Activated CD8-positive, alpha-beta memory T cell treated with anti-CD3 and anti-CD28 coated beads, Interleukin-2, amount 10 ng/mL, durations not matched to agents 7 days and 5 days (primary cell): ENCODE data around the gene GPRC6A. TPM values are rescaled to one million over a fixed set of nuclear protein-coding genes. Genes with fewer than 3 reads are reported as not detected.
"Not testable (repeated sequence)": the region's sequence is repeated elsewhere in the genome, so short reads cannot be mapped to it uniquely, and the experiment has no call there.

Experiments
- ATAC-seq: fragments of 150-1000 bp; cut with Tn5 transposase; one replicate; pipeline ENCODE4 v1.10.0; 2021; ENCODE audit warnings: moderate library complexity
- CTCF ChIA-PET: fragments of 350-600 bp; sonication (Branson Sonifier 250); formaldehyde crosslinking; loops from one replicate; lab custom pipeline; 2021; ENCODE audit warnings: antibody characterized with exemption; lab: Charles Lee
- DNase-seq: peaks from one replicate; pipeline ENCODE4 v3.0.0-alpha.2; 2020
- H3K27ac Mint-ChIP-seq: one replicate; pipeline ENCODE4 v1.8.0; 2021; ENCODE audit warnings: mild to moderate bottlenecking, mixed read lengths
- H3K27me3 Mint-ChIP-seq: one replicate; pipeline ENCODE4 v1.8.0; 2021; ENCODE audit warnings: mixed read lengths
- H3K36me3 Mint-ChIP-seq: one replicate; pipeline ENCODE4 v1.8.0; 2021; ENCODE audit warnings: mild to moderate bottlenecking, mixed read lengths
- H3K4me1 Mint-ChIP-seq: one replicate; pipeline ENCODE4 v1.8.0; 2021; ENCODE audit warnings: mixed read lengths
- H3K4me3 Mint-ChIP-seq: one replicate; pipeline ENCODE4 v1.8.0; 2021; ENCODE audit warnings: mild to moderate bottlenecking, moderate library complexity, mixed read lengths
- H3K9me3 Mint-ChIP-seq: one replicate; pipeline ENCODE4 v1.8.0; 2022; ENCODE audit warnings: low read depth, mixed read lengths
- total RNA-seq, 2 experiments: library from RNA; stranded (reverse); gene quantifications; one replicate each; pipeline ENCODE4 v1.2.3, GENCODE V29; 2021

GPRC6A gene
- total RNA-seq, 2 experiments from 2014 or later = not detected

GRCh38 chr6:116827561-116828240 is 1.2 kb downstream of the GPRC6A start:
- CTCF ChIA-PET = no interaction called here
- Mint-ChIP-seq H3K36me3 (no peaks in the 10 kb centered on the region), H3K27me3 (no peaks in the 10 kb centered on the region), H3K27ac (no peak overlapping the region), H3K4me3 (no peak overlapping the region), H3K9me3 (no peaks in the 10 kb centered on the region), H3K4me1 (no peaks in the 10 kb centered on the region)
- ATAC-seq (no peak), DNase-seq (no peak)

- H3K36me3 Mint-ChIP-seq, H3K4me1 Mint-ChIP-seq, ATAC-seq, CTCF ChIA-PET, H3K9me3 Mint-ChIP-seq, H3K27ac Mint-ChIP-seq, DNase-seq, H3K4me3 Mint-ChIP-seq, H3K27me3 Mint-ChIP-seq: not testable (repeated sequence)
These were observed 12.5 kb downstream of the GPRC6A start for GRCh38 chr6:116816336-116816735.

- DNase-seq = no peak
- no peaks in the 10 kb centered on the region for H3K9me3 Mint-ChIP-seq
- H3K4me3 Mint-ChIP-seq = no peak overlapping the region
- no peaks in the 10 kb centered on the region for H3K27me3 Mint-ChIP-seq
- no peak overlapping the region for H3K27ac Mint-ChIP-seq
- CTCF ChIA-PET = no interaction called here
- H3K36me3 Mint-ChIP-seq = no peaks in the 10 kb centered on the region
- no peak for ATAC-seq
- no peaks in the 10 kb centered on the region for H3K4me1 Mint-ChIP-seq
These were observed 16.7 kb downstream of the GPRC6A start for GRCh38 chr6:116812051-116812650.

GRCh38 chr6:116801971-116802370 is 26.9 kb downstream of the GPRC6A start:
- CTCF ChIA-PET = no interaction called here

GRCh38 chr6:116799945-116800344 is 28.9 kb downstream of the GPRC6A start:
- H3K27me3 Mint-ChIP-seq = peaks cover 28% of the 10 kb centered on the region
- no peak overlapping the region for H3K4me3 Mint-ChIP-seq
- H3K9me3 Mint-ChIP-seq = no peaks in the 10 kb centered on the region
- H3K36me3 Mint-ChIP-seq = no peaks in the 10 kb centered on the region
- peaks cover 4% of the 10 kb centered on the region for H3K4me1 Mint-ChIP-seq
- H3K27ac Mint-ChIP-seq = no peak overlapping the region
- no peak for DNase-seq
- CTCF ChIA-PET = no interaction called here
- ATAC-seq = no peak

More at GRCh38 chr6:116801971-116802370, 26.9 kb downstream of the GPRC6A start:
- Mint-ChIP-seq H3K9me3 (no peaks in the 10 kb centered on the region), H3K27ac (no peak overlapping the region), H3K36me3 (no peaks in the 10 kb centered on the region), H3K4me1 (peaks cover 4% of the 10 kb centered on the region), H3K4me3 (no peak overlapping the region), H3K27me3 (peaks cover 32% of the 10 kb centered on the region)
- DNase-seq = no peak
- ATAC-seq = no peak

GRCh38 chr6:116797585-116797984 is 31.3 kb downstream of the GPRC6A start:
- H3K27ac Mint-ChIP-seq = no peak overlapping the region
- H3K9me3 Mint-ChIP-seq = no peaks in the 10 kb centered on the region
- ATAC-seq (no peak), DNase-seq (no peak)
- H3K4me3 Mint-ChIP-seq = no peak overlapping the region
- CTCF ChIA-PET = no interaction called here
- peaks cover 19% of the 10 kb centered on the region for H3K27me3 Mint-ChIP-seq
- peaks cover 4% of the 10 kb centered on the region for H3K4me1 Mint-ChIP-seq
- no peaks in the 10 kb centered on the region for H3K36me3 Mint-ChIP-seq

GRCh38 chr6:116793224-116793623 is 35.7 kb downstream of the GPRC6A start:
- ATAC-seq (no peak), DNase-seq (no peak)
- CTCF ChIA-PET = no interaction called here
- peaks cover 9% of the 10 kb centered on the region for H3K27me3 Mint-ChIP-seq
- no peak overlapping the region for H3K4me3 Mint-ChIP-seq
- H3K27ac Mint-ChIP-seq = no peak overlapping the region
- no peaks in the 10 kb centered on the region for H3K36me3 Mint-ChIP-seq
- H3K4me1 Mint-ChIP-seq = peaks cover 4% of the 10 kb centered on the region
- no peaks in the 10 kb centered on the region for H3K9me3 Mint-ChIP-seq

GRCh38 chr6:116783852-116784251 is 45.0 kb downstream of the GPRC6A start:
- no peaks in the 10 kb centered on the region for H3K4me1 Mint-ChIP-seq
- no peak overlapping the region for H3K4me3 Mint-ChIP-seq
- H3K27ac Mint-ChIP-seq = no peak overlapping the region
- CTCF ChIA-PET = interaction anchor here (1.4 kb wide), 1 partner anchor 8 kb away, joined by 3 read pairs; no protein-coding TSS in a partner anchor
- H3K9me3 Mint-ChIP-seq = no peaks in the 10 kb centered on the region
- no peaks in the 10 kb centered on the region for H3K36me3 Mint-ChIP-seq
- DNase-seq (no peak), ATAC-seq (no peak)
- H3K27me3 Mint-ChIP-seq = peaks cover 15% of the 10 kb centered on the region

- CTCF ChIA-PET = interaction anchor here (0.7 to 2.2 kb wide), 2 partner anchors 10 to 731 kb away, joined by 3 to 8 read pairs; no protein-coding TSS in a partner anchor
- no peak for DNase-seq
- no peak for ATAC-seq
These were observed 49.2 kb downstream of the GPRC6A start for GRCh38 chr6:116779573-116780164.

GRCh38 chr6:116773886-116774285 is 55.0 kb downstream of the GPRC6A start:
- Mint-ChIP-seq H3K9me3 (no peaks in the 10 kb centered on the region), H3K4me1 (no peaks in the 10 kb centered on the region), H3K27ac (no peak overlapping the region), H3K27me3 (peaks cover 14% of the 10 kb centered on the region), H3K4me3 (no peak overlapping the region), H3K36me3 (no peaks in the 10 kb centered on the region)
- CTCF ChIA-PET = no interaction called here
- no peak for ATAC-seq
- DNase-seq = no peak

More at GRCh38 chr6:116779573-116780164, 49.2 kb downstream of the GPRC6A start:
- Mint-ChIP-seq H3K9me3 (no peaks in the 10 kb centered on the region), H3K36me3 (no peaks in the 10 kb centered on the region), H3K27me3 (peaks cover 10% of the 10 kb centered on the region), H3K4me3 (no peak overlapping the region), H3K27ac (no peak overlapping the region), H3K4me1 (no peaks in the 10 kb centered on the region)

GRCh38 chr6:116772450-116772849 is 56.4 kb downstream of the GPRC6A start:
- Mint-ChIP-seq H3K9me3 (no peaks in the 10 kb centered on the region), H3K4me1 (no peaks in the 10 kb centered on the region), H3K27me3 (peaks cover 18% of the 10 kb centered on the region), H3K4me3 (no peak overlapping the region), H3K36me3 (no peaks in the 10 kb centered on the region), H3K27ac (no peak overlapping the region)
- ATAC-seq = no peak
- no peak for DNase-seq
- CTCF ChIA-PET = no interaction called here

- no peak for ATAC-seq
- no peak overlapping the region for H3K4me3 Mint-ChIP-seq
- CTCF ChIA-PET = no interaction called here
- no peak for DNase-seq
- no peak overlapping the region for H3K27ac Mint-ChIP-seq
- H3K27me3 Mint-ChIP-seq = peaks cover 53% of the 10 kb centered on the region
- H3K36me3 Mint-ChIP-seq = peaks cover 2% of the 10 kb centered on the region
- H3K4me1 Mint-ChIP-seq = peaks cover 11% of the 10 kb centered on the region
- H3K9me3 Mint-ChIP-seq = no peaks in the 10 kb centered on the region
These were observed 61.2 kb downstream of the GPRC6A start for GRCh38 chr6:116767715-116768114.

GRCh38 chr6:116766506-116767176 is 62.2 kb downstream of the GPRC6A start:
- CTCF ChIA-PET = no interaction called here

More at GRCh38 chr6:116766506-116767176, 62.2 kb downstream of the GPRC6A start:
- Mint-ChIP-seq H3K27me3 (peaks cover 54% of the 10 kb centered on the region), H3K4me1 (peaks cover 11% of the 10 kb centered on the region), H3K4me3 (no peak overlapping the region), H3K36me3 (peaks cover 2% of the 10 kb centered on the region), H3K9me3 (no peaks in the 10 kb centered on the region), H3K27ac (no peak overlapping the region)
- ATAC-seq (no peak), DNase-seq (no peak)
